T1000 (cell line): ENCODE measurements around the gene WDR3.
"Not testable (repeated sequence)": the region's sequence is repeated elsewhere in the genome, so short reads cannot be mapped to it uniquely, and the experiment has no call there.

Experiments used
- DNase-seq: peaks from one replicate; lab custom pipeline; 2025; ENCODE audit warnings: mixed read lengths; lab: John Stamatoyannopoulos, UW

The WDR3 gene

GRCh38 chr1:117929343-117930172 is at the start of gene WDR3, which contains the start of gene GDAP2:
WDR3 (plus strand) TSS chr1:117929739; CDS start chr1:117933320, 3,581 bp downstream.
GDAP2 (minus strand) TSS chr1:117929621; CDS start chr1:117920357, 9,264 bp downstream.
- peak; percentile 93 for DNase-seq

- no peak for DNase-seq
These were observed 45.9 kb upstream of the WDR3 start for GRCh38 chr1:117883616-117884015.

- no peak for DNase-seq
These were observed 43.3 kb upstream of the WDR3 start for GRCh38 chr1:117886101-117886795.

DNA sequence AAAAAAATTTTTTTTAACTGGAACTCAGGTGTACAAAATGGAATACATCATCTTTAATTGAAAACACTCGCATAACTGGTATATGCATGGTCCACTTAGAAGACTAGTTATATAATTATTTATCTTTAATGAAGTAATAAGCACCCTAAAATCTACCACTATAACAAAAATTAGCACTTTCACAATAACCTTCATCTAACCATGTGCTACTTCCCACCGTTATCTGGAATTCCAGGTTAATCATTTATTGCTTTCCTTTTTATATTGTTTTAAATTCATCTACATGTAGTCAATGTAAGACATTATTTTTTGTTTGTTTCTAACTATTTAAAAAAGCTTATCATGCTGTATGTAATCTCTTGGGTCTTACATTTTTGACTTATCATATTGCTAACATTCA is 39.1 kb upstream of the WDR3 start:
- DNase-seq, result no peak

- no peak for DNase-seq
These were observed 37.0 kb upstream of the WDR3 start for GRCh38 chr1:117892512-117892911.

DNA sequence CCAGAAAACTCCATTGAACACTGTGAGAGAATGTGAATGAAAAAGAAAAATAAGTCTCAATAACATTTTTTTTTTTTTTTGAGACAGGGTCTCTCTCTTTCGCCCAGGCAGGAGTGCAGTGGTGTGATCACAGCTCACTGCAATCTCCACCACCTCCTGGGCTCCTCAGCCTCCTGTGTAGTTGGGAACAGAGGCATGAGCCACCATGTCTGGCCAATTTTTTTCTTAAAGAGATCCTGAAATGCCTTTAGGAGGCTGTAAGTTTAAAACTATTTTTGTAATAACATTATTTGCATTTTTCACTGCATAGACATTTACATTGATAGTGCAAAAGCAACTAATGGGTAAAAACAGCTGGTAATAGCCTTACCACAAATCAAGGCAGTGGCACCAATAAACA is 35.5 kb upstream of the WDR3 start:
- DNase-seq, result no peak

DNA sequence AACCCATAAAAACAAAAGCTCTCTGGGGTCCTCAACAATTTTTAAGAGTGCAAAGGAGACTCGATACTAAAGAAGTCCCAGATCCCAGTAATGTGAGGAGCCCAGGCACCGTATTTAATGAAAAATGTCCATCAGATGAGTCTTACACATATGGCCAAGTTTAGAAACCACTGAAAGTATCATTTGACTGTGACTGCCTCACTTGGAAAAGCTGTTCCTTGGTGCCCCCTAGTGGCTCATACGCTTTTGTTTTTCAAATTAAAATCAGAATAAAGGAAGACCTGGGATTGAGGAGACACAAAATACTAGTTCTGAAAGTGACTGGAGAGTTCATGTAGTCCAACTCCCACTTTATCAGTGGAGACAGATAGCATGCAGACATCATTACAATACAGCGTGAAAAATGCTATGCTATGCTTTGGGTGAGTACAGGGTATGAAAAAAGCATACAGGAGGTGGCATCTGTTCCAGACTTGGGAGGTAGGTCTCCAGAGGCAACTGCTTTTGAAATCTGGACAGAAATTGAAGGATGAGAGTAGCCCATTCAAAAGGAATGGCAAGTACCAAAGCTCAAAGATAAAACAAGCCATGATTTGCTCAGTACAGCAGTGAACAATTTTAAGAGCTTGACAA is 33.9 kb upstream of the WDR3 start:
- DNase-seq, result peak; percentile 42

DNA sequence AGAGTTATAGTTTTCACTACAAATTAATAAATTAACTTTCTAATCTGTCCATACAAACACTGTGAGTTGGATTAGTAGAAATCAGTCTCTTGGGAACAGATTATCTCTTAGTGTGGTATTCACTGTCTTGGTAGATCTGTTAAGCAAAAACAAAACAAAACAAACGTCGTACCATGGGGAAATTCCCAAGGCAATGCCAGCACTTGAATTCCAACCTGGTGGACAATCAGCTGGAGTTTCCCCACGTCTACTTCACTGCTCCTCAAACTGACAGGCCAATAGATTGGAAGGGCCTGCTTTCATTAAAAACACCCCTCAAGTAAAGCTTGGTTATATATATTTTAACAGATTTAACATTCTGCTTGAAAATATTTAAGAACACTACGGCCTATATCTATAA is 32.0 kb upstream of the WDR3 start:
- DNase-seq, result no peak

GRCh38 chr1:117899801-117900200 is 29.7 kb upstream of the WDR3 start:
- no peak for DNase-seq

- no peak for DNase-seq
These were observed 26.6 kb upstream of the WDR3 start for GRCh38 chr1:117902944-117903343.

DNA sequence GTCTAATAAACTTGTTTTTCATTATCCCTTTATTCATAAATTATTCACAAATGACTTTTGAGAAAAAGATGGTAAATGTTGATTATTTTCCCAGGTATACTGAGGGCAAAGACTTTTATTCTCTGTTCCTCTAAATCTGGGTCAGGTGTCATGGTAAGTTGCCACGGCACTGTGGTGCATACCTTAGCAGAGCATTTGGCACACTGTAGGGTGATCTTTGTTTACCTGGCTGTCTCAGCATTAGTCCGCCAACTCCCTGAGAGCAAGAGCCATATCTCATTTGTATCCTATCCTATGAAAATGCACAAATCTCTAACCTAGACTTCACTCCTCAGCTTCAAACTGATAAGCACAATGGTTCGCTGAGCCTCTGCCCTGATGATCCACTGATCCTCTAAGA is 25.1 kb upstream of the WDR3 start:
- DNase-seq, result no peak

- no peak for DNase-seq
These were observed 24.5 kb upstream of the WDR3 start for GRCh38 chr1:117905019-117905418.

GRCh38 chr1:117911051-117911450 is 18.5 kb upstream of the WDR3 start:
- no peak for DNase-seq

DNA sequence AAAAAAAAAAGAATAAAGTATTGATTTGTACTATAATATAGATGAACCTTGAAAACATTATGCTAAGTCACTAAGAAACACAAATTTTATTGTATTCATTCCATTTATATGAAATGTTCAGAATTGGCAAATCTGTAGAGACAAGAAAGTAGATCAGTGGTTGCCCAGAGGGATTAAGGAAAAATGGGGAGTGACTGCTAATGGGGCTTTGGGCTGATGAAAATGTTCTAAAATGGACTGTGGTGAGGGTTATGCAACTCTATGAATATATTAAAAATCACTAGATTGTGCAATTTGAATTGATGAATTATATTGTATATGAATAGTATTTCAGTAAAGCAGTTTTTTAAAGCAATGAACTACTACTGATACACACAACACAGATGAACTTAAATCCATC is 10.2 kb upstream of the WDR3 start:
- DNase-seq, result no peak

- no peak for DNase-seq
These were observed 7.5 kb upstream of the WDR3 start for GRCh38 chr1:117921991-117922390.

- DNase-seq, result not testable (repeated sequence)
These were observed 6.8 kb upstream of the WDR3 start for GRCh38 chr1:117922717-117923116.

DNA sequence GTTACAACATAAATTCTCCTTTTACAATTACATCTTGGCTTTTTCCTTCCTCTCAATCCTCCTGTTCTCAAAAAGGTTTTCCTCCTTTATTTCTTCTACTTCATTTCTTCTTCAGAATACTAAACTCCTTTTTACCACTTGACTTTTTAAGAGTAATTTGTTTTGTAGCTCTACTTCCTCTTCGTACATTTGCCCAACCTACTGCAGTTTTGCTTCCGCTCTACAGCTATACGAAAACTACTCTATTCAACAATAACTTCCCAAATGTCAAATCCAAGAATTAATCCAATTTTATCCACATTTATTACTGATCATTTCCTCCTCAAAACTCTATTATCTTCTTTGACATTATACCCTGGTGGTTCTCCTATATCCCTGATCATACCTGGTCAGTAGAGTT is 3.6 kb upstream of the WDR3 start:
- no peak for DNase-seq

DNA sequence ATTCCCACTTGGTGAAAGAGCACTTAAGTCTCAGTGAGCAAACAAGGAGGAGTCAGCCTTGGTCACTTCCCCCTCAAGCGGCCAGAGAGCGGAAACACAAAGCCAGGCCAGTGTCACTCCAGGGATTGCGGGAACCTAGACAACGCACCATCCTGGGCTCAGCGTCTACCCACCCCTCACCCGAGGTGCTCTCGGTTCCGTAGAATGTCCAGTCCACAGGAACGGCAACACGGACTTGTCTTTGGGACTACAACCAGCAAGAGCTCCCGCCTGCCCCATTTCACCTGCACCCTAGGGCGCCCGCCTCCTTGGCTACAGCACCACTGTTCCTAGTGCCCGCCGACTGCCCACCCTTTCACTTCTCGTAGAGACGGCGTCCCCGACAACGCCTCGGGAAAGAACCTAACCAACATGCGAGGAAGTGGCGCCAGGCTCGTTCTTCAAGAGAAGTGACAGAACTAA is 627 bp upstream of the WDR3 start:
- DNase-seq, result peak; percentile 45

DNA sequence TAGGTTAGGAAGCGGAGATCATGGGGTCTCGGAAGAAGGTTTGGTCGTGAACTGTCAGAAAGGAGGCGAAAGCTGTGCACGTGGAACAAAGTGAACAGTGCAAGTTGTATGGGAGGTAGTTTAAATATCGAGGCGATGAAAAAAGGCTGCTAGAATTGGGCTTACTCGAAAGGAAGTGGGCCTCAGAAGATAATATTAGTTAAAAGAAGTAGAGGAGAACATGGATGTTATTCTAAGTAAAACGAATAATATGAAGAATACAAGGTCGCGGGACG is 571 bp downstream of the WDR3 start:
- no peak for DNase-seq

- no peak for DNase-seq
These were observed 945 bp downstream of the WDR3 start for GRCh38 chr1:117930484-117930883.

- no peak for DNase-seq
These were observed 3.0 kb downstream of the WDR3 start for GRCh38 chr1:117932576-117932975.

DNA sequence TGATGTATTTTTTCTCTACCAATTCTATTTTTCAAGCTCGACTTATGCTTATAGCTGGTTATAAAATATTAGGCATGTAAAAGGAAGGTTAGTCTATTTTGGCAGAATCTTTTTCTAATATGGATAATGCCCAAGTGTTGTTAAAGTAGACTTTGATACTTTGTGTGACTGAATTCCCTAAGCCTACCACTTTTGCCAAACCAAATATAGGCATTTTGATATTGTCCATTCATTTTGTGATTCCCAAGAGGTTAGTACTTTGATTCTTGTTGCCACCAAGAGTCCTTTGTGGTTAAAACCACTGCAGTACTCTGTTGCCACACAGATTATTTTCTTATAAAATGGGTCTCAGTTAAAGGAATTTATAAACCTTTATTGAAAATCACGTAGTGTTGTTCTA is 4.2 kb downstream of the WDR3 start:
- no peak for DNase-seq

- no peak for DNase-seq
These were observed 12.8 kb downstream of the WDR3 start for GRCh38 chr1:117942293-117942692.
